GM12873 (cell line): Measurements from ENCODE around the gene PTPDC1.

Source experiments
- CTCF ChIP-seq: IDR thresholded peaks from 2 replicates; pipeline ENCODE4 v1.5.1; 2012; ENCODE audit warnings: low read depth, mild to moderate bottlenecking, moderate library complexity, low read length, control low read depth; ENCODE audit not compliant: insufficient read depth; ENCODE audit errors: missing control alignments

Gene PTPDC1

GRCh38 chr9:94061864-94062263 lies 22.4 kb upstream of the PTPDC1 start:
- TF ChIP-seq CTCF = no peak

GRCh38 chr9:94065535-94065961 lies 18.7 kb upstream of the PTPDC1 start:
- TF ChIP-seq CTCF = peak; percentile 89

GRCh38 chr9:94068257-94068656 lies 16.0 kb upstream of the PTPDC1 start:
- TF ChIP-seq CTCF = no peak

- TF ChIP-seq CTCF = no peak
Observed at GRCh38 chr9:94076557-94076956, 7.7 kb upstream of the PTPDC1 start.

- TF ChIP-seq CTCF = no peak
Observed at GRCh38 chr9:94078086-94078485, 6.2 kb upstream of the PTPDC1 start.

- TF ChIP-seq CTCF = no peak
Observed at GRCh38 chr9:94079236-94079635, 5.0 kb upstream of the PTPDC1 start.

GRCh38 chr9:94080249-94080648 lies 4.0 kb upstream of the PTPDC1 start:
- TF ChIP-seq CTCF = no peak
